Osteoblast (primary cell): ENCODE results near the gene ZCWPW2. TPM values are rescaled to one million over a fixed set of nuclear protein-coding genes. Genes with fewer than 3 reads are reported as not detected.
A peak's percentile ranks its signal among the peaks of the same experiment; 100 is the strongest.

Experiments
- DNase-seq: peaks from one replicate; pipeline ENCODE4 v3.0.0; 2011; ENCODE audit warnings: low spot score, mixed read lengths; ENCODE audit not compliant: insufficient read length; ENCODE audit errors: missing footprints
- H2AFZ ChIP-seq: 2 replicates; pipeline ENCODE4 v1.6.0; 2011; ENCODE audit warnings: mild to moderate bottlenecking, low read length
- H3K27ac ChIP-seq: 2 replicates; pipeline ENCODE4 v1.5.1; 2011; ENCODE audit warnings: mild to moderate bottlenecking, low read depth, low read length, moderate library complexity
- H3K27me3 ChIP-seq: 2 replicates; pipeline ENCODE4 v1.6.0; 2012; ENCODE audit warnings: mild to moderate bottlenecking, control low read depth, inconsistent platforms, low read length, moderate library complexity; ENCODE audit not compliant: insufficient read depth
- H3K36me3 ChIP-seq: 2 replicates; pipeline ENCODE4 v1.5.1; 2011; ENCODE audit warnings: mild to moderate bottlenecking, low read length, control low read depth, moderate library complexity; ENCODE audit not compliant: insufficient read depth
- H3K4me1 ChIP-seq: 2 replicates; pipeline ENCODE4 v1.5.1; 2011; ENCODE audit warnings: mild to moderate bottlenecking, low read length, control low read depth, moderate library complexity; ENCODE audit not compliant: insufficient read depth
- H3K4me2 ChIP-seq: 2 replicates; pipeline ENCODE4 v1.6.0; 2011; ENCODE audit warnings: mild to moderate bottlenecking, low read length; ENCODE audit not compliant: insufficient read depth
- H3K4me3 ChIP-seq: fragments of 200-600 bp; sonication (generic); 3 replicates; pipeline ENCODE4 v1.5.1; 2012; ENCODE audit warnings: mild to moderate bottlenecking, low read length, inconsistent platforms; ENCODE audit not compliant: insufficient read depth
- H3K79me2 ChIP-seq: 2 replicates; pipeline ENCODE4 v1.6.0; 2012; ENCODE audit warnings: mild to moderate bottlenecking, low read length, control low read depth, inconsistent platforms; ENCODE audit not compliant: insufficient read depth
- H3K9me3 ChIP-seq: 2 replicates; pipeline ENCODE4 v1.5.1; 2011; ENCODE audit warnings: low read depth, low read length, control low read depth
- H4K20me1 ChIP-seq: 2 replicates; pipeline ENCODE4 v1.6.0; 2012; ENCODE audit warnings: mild to moderate bottlenecking, low read length, control low read depth; ENCODE audit not compliant: insufficient read depth
- total RNA-seq: library from RNA; depleted of rRNA; stranded (reverse); fragments of >200 nt; gene quantifications from 2 replicates; pipeline ENCODE4 v1.2.3, GENCODE V29; 2012
- TF ChIP-seq, protein P1 (sequence below): IDR thresholded peaks from 2 replicates; pipeline ENCODE4 v1.5.1; 2011; ENCODE audit warnings: mild to moderate bottlenecking, low read depth, low read length, moderate library complexity; ENCODE audit errors: extremely low read depth

Gene ZCWPW2
- total RNA-seq, 1 donor: 0.36 TPM

GRCh38 chr3:28328188-28329151 lies 20.1 kb upstream of the ZCWPW2 start:
- TF ChIP-seq, protein P1, sequence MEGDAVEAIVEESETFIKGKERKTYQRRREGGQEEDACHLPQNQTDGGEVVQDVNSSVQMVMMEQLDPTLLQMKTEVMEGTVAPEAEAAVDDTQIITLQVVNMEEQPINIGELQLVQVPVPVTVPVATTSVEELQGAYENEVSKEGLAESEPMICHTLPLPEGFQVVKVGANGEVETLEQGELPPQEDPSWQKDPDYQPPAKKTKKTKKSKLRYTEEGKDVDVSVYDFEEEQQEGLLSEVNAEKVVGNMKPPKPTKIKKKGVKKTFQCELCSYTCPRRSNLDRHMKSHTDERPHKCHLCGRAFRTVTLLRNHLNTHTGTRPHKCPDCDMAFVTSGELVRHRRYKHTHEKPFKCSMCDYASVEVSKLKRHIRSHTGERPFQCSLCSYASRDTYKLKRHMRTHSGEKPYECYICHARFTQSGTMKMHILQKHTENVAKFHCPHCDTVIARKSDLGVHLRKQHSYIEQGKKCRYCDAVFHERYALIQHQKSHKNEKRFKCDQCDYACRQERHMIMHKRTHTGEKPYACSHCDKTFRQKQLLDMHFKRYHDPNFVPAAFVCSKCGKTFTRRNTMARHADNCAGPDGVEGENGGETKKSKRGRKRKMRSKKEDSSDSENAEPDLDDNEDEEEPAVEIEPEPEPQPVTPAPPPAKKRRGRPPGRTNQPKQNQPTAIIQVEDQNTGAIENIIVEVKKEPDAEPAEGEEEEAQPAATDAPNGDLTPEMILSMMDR: peak; percentile 68
- Histone ChIP-seq H3K4me3 (no peak overlapping the region), H3K36me3 (peaks cover 33% of the 10 kb centered on the region), H3K4me2 (no peak overlapping the region), H3K27ac (no peak overlapping the region), H3K9me3 (no peaks in the 10 kb centered on the region), H3K27me3 (no peaks in the 10 kb centered on the region), H3K4me1 (peaks cover 2% of the 10 kb centered on the region), H4K20me1 (no peaks in the 10 kb centered on the region), H2AFZ (no peak overlapping the region), H3K79me2 (no peaks in the 10 kb centered on the region)
- no peak for DNase-seq

GRCh38 chr3:28334552-28334951 lies 14.0 kb upstream of the ZCWPW2 start:
- H3K9me3 ChIP-seq: no peaks in the 10 kb centered on the region
- peaks cover 46% of the 10 kb centered on the region for H3K36me3 ChIP-seq
- H3K27me3 ChIP-seq: no peaks in the 10 kb centered on the region
- no peak for DNase-seq
- H3K27ac ChIP-seq: no peak overlapping the region
- TF ChIP-seq, protein P1: peak; percentile 37
- no peaks in the 10 kb centered on the region for H4K20me1 ChIP-seq
- no peak overlapping the region for H2AFZ ChIP-seq
- H3K4me2 ChIP-seq: no peak overlapping the region
- H3K4me3 ChIP-seq: no peak overlapping the region
- H3K79me2 ChIP-seq: peaks cover under 1% of the 10 kb centered on the region
- no peaks in the 10 kb centered on the region for H3K4me1 ChIP-seq

DNA sequence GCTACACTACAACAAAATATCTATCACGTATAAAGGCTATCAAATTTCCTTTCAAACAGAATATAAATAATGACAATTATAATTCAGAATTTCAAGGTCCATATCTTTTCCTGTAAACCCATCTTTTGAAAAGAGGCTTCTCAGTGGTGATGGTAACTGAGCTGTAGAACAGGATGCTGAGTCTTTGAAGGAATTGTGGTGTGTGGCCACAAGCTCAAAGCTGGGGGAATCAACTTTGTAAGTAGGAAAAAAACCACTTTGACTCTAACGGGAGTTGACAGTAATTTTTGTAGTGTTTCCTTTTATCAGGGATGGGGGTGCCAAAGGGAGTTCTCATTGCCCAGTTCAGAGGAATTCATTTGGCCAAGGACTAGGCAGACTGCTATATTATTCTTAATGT lies 13.3 kb upstream of the ZCWPW2 start:
- Histone ChIP-seq H3K27me3 (no peaks in the 10 kb centered on the region), H3K4me1 (no peaks in the 10 kb centered on the region), H3K4me2 (no peak overlapping the region), H3K36me3 (peaks cover 52% of the 10 kb centered on the region), H3K9me3 (no peaks in the 10 kb centered on the region), H2AFZ (no peak overlapping the region), H3K79me2 (peaks cover 7% of the 10 kb centered on the region), H4K20me1 (no peaks in the 10 kb centered on the region), H3K4me3 (no peak overlapping the region), H3K27ac (no peak overlapping the region)
- DNase-seq: no peak
- TF ChIP-seq, protein P1: no peak

DNA sequence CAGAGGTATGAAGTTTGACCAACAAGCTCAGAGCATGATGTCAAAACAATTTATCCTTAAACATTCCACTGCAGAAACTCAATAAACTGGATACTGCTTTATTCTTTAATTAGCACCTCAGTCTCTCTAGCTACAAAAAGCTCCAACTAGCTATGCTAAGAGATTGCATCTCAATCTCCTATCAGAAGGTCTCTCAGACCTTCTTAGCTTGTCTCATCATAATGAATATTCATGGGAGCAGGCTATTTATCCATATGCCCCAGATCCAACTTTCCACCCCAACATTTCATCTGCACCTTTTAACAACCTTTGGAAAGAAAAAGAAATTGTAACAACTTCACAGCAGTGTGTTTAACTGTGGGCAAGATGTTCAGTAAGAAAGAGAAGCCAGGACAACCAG lies 11.3 kb upstream of the ZCWPW2 start:
- Histone ChIP-seq H3K27ac (no peak overlapping the region), H3K4me2 (no peak overlapping the region), H3K27me3 (no peaks in the 10 kb centered on the region), H2AFZ (no peak overlapping the region), H3K4me1 (peaks cover 8% of the 10 kb centered on the region), H3K4me3 (no peak overlapping the region), H3K79me2 (peaks cover 19% of the 10 kb centered on the region), H3K36me3 (peaks cover 51% of the 10 kb centered on the region), H3K9me3 (no peaks in the 10 kb centered on the region), H4K20me1 (no peaks in the 10 kb centered on the region)
- DNase-seq: no peak
- TF ChIP-seq, protein P1: no peak
